Activated CD4-positive, alpha-beta T cell treated with anti-CD3 and anti-CD28 coated beads, Interleukin-2, amount 10 ng/mL, durations not matched to agents 7 days and 5 days (primary cell): ENCODE results near the gene BOLA1. TPM values are rescaled to one million over a fixed set of nuclear protein-coding genes. Genes with fewer than 3 reads are reported as not detected.
"Not testable (repeated sequence)": the region's sequence is repeated elsewhere in the genome, so short reads cannot be mapped to it uniquely, and the experiment has no call there.

Source experiments
- CTCF ChIA-PET: fragments of 350-600 bp; sonication (Branson Sonifier 250); formaldehyde crosslinking; loops from one replicate; lab custom pipeline; 2021; ENCODE audit warnings: antibody characterized with exemption; lab: Charles Lee
- POLR2A ChIA-PET: fragments of 350-600 bp; sonication (Branson Sonifier 250); formaldehyde crosslinking; loops from one replicate; lab custom pipeline; 2021; ENCODE audit warnings: antibody characterized with exemption; lab: Charles Lee
- DNase-seq: peaks from one replicate; pipeline ENCODE4 v3.0.0-alpha.2; 2020
- H3K27ac Mint-ChIP-seq: one replicate; pipeline ENCODE4 v1.8.0; 2021; ENCODE audit warnings: mild to moderate bottlenecking, moderate library complexity, mixed read lengths
- H3K27me3 Mint-ChIP-seq: one replicate; pipeline ENCODE4 v1.8.0; 2021; ENCODE audit warnings: mixed read lengths
- H3K36me3 Mint-ChIP-seq: one replicate; pipeline ENCODE4 v1.8.0; 2021; ENCODE audit warnings: low read depth, mixed read lengths
- H3K4me1 Mint-ChIP-seq: one replicate; pipeline ENCODE4 v1.8.0; 2021; ENCODE audit warnings: mixed read lengths
- H3K4me3 Mint-ChIP-seq: one replicate; pipeline ENCODE4 v1.8.0; 2021; ENCODE audit warnings: mild to moderate bottlenecking, moderate library complexity, mixed read lengths
- H3K9me3 Mint-ChIP-seq: one replicate; pipeline ENCODE4 v1.8.0; 2021; ENCODE audit warnings: mixed read lengths
- total RNA-seq, 2 experiments: library from RNA; stranded (reverse); gene quantifications; one replicate each; pipeline ENCODE4 v1.2.3, GENCODE V29; 2021

BOLA1 gene, protein sequence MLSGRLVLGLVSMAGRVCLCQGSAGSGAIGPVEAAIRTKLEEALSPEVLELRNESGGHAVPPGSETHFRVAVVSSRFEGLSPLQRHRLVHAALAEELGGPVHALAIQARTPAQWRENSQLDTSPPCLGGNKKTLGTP
- 10 to 100 TPM; 20.3 to 20.6 TPM for total RNA-seq

DNA sequence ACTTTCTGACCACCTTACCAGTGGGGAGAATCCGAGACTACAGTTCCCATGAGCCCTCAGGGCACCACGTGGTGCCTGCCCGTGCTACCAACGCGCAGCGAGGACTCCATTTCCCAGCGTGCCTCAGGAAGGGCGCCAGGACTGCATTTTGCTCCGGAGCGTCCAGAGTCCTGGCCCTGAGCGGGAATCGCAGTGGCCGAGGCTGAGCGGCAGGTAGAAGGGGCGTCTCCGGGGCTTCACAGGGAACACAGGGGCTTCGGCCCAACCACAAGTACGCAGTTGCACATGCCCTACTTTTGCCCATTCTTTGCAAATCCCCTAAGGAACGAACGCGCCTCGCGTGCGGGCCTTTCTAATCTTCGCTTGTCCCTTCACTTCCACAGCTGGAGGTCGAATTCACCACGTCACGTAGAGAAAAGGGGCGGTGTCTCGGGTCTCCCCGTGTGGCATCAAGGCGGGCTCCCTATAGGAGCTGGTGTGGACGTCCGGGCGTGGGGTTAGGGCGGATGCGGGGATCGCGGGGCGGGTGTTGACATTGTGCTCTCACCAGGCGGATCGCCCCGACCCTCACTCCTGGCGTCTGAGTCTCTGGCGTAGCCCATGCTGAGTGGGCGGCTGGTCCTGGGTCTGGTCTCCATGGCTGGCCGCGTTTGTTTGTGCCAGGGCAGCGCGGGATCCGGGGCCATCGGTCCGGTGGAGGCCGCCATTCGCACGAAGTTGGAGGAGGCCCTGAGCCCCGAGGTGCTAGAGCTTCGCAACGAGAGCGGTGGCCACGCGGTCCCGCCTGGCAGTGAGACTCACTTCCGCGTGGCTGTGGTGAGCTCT, at the start of gene BOLA1:
BOLA1 (plus strand) TSS at position 109 of the 825 bp plus-strand sequence; CDS start at position 601, 492 bp downstream.
- H3K9me3 Mint-ChIP-seq = no peaks in the 10 kb centered on the region
- ChIA-PET POLR2A (interaction anchor here (0.6 to 2.0 kb wide), 3 partner anchors 12 to 28 kb away, joined by 3 to 8 read pairs (median 3); a partner anchor contains a TSS), CTCF (interaction anchor here (0.6 to 1.1 kb wide), 2 partner anchors 16 to 514 kb away, joined by 3 read pairs; no protein-coding TSS in a partner anchor)
- peak within 1 kb of the TSS; percentile 96 for H3K27ac Mint-ChIP-seq
- peaks cover 15% of the 10 kb centered on the region for H3K36me3 Mint-ChIP-seq
- no peaks in the 10 kb centered on the region for H3K27me3 Mint-ChIP-seq
- H3K4me1 Mint-ChIP-seq = peaks cover 30% of the 10 kb centered on the region
- H3K4me3 Mint-ChIP-seq = peak within 1 kb of the TSS; percentile 87
- DNase-seq = peak; percentile 88

DNA sequence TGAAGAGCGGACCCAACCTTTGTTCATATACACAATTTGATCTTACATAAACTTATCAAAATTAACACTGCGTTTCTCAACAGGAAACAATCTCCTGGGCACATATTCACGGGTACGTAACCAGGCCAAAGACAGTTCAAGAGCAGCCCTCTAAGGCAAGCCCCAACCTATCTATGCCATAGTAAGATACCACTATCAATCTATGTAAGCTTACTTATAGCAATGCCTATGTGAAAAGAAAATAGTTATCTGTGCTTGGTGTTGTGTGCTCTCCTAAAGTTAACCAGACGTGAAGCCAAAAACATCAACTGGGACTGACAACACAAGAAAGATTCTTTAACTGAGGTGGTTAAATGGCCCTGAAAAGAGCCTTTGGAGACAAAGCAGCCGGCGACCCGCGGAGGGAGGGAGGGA, 49.4 kb upstream of the BOLA1 start:
- peak overlapping the region; percentile 89 for H3K4me3 Mint-ChIP-seq
- POLR2A ChIA-PET = interaction anchor here (2.0 to 2.6 kb wide), 2 partner anchors 35 to 37 kb away, joined by 6 to 27 read pairs; a partner anchor contains a TSS
- H3K27me3 Mint-ChIP-seq = no peaks in the 10 kb centered on the region
- H3K4me1 Mint-ChIP-seq = peaks cover 47% of the 10 kb centered on the region
- peak overlapping the region; percentile 95 for H3K27ac Mint-ChIP-seq
- H3K36me3 Mint-ChIP-seq = peaks cover 38% of the 10 kb centered on the region
- CTCF ChIA-PET = interaction anchor here (1.6 kb wide), 1 partner anchor 37 kb away, joined by 6 read pairs; a partner anchor contains a TSS
- H3K9me3 Mint-ChIP-seq = no peaks in the 10 kb centered on the region
- peak; percentile 31 for DNase-seq

DNA sequence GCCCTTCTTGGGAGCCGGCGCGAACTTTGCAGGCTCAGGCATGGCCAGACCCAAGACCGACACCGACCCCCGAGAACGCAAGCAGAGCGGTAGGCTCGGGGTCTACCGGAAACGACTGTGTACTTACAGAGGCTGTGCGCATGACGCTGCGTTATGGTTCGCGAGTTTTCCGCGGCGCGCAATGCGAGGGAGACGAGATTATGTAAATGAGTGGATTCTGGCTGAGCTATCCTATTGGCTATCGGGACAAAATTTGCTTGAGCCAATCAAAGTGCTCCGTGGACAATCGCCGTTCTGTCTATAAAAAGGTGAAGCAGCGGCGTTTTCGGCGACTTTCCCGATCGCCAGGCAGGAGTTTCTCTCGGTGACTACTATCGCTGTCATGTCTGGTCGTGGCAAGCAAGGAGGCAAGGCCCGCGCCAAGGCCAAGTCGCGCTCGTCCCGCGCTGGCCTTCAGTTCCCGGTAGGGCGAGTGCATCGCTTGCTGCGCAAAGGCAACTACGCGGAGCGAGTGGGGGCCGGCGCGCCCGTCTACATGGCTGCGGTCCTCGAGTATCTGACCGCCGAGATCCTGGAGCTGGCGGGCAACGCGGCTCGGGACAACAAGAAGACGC, 48.5 kb upstream of the BOLA1 start:
- H3K27me3 Mint-ChIP-seq, CTCF ChIA-PET, DNase-seq, H3K27ac Mint-ChIP-seq, H3K4me3 Mint-ChIP-seq, POLR2A ChIA-PET, H3K9me3 Mint-ChIP-seq: not testable (repeated sequence)
- peaks cover 38% of the 10 kb centered on the region for H3K4me1 Mint-ChIP-seq
- H3K36me3 Mint-ChIP-seq = peaks cover 29% of the 10 kb centered on the region

DNA sequence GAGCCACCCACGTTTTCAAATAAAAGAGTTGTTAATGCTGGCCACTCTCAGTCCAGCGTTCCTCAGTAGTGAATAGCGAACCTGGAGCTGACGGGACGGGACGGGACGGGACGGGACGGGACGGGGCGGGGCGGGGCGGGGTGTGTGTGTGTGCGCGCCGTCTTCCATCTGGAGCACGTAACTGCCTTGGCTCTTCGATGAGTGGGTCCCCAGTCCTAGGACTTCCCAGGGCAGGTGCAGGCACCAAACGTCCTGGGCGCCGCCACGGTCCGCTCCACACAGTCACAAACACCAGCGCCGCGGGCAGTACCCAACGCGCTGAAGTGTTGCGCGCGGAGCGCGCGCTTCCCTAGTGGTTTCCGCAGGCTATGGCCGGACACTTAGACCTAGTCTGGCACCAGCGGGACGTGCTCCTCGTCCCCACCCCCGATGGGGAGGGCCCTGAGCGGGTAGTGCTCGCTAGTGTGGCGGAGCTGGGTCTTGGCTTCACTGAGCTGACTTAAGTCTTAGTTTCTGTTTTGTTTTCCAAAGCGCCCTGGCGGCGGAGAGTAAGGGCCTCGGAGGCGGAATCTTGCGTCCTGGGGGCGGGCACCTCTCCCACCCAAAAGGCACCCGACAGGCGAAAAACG, 47.7 kb upstream of the BOLA1 start:
- POLR2A ChIA-PET = not testable (repeated sequence)
- peaks cover 22% of the 10 kb centered on the region for H3K36me3 Mint-ChIP-seq

DNA sequence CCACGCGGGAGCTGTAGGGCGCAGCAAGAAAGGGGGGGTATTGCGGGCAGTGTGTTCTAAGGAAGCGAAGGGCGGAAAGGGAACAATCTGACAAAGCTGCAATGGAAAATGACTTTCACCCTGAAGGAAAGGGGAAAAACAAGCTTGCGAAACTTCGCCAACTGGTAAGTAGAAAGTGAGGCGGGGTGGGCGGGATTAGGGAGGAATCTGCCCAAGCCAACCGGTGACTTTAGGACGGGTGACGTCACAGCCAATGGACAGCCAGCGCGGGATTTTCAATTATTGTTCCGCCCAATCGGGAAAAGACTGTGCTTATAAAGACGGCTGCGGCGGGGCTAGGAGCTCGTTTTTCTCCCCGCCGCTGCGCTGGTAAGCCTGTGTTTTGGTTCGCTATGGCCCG, 47.1 kb upstream of the BOLA1 start:
- peaks cover 25% of the 10 kb centered on the region for H3K4me1 Mint-ChIP-seq
- H3K4me3 Mint-ChIP-seq, H3K9me3 Mint-ChIP-seq, DNase-seq, POLR2A ChIA-PET, CTCF ChIA-PET, H3K27me3 Mint-ChIP-seq, H3K27ac Mint-ChIP-seq: not testable (repeated sequence)
- H3K36me3 Mint-ChIP-seq = peaks cover 17% of the 10 kb centered on the region

More for the DNA sequence above, 47.7 kb upstream of the BOLA1 start:
- H3K4me3 Mint-ChIP-seq, DNase-seq, H3K27ac Mint-ChIP-seq, H3K9me3 Mint-ChIP-seq, H3K27me3 Mint-ChIP-seq, CTCF ChIA-PET: not testable (repeated sequence)
- H3K4me1 Mint-ChIP-seq = peaks cover 31% of the 10 kb centered on the region

DNA sequence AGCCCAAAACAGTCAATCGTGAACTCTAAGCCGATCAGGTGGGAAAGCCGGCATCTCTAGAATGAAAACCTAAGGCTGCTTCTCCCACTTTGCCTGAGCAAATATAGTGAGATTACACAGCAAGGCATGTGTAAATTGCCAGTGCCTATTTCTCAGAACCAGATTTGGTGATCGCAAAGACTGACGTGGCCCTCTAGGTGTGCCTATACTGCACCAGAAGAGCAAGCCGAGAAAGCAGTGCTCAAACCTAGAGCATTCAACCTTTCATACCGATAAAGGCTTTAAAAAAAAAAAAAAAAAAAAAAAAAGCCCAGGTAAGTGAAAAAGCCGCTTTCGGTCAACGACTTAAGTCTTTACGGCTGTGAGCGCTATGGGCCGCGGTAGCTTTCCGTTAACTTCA, 39.1 kb upstream of the BOLA1 start:
- H3K27ac Mint-ChIP-seq, H3K9me3 Mint-ChIP-seq, H3K36me3 Mint-ChIP-seq, POLR2A ChIA-PET, DNase-seq, H3K4me3 Mint-ChIP-seq, H3K4me1 Mint-ChIP-seq, H3K27me3 Mint-ChIP-seq, CTCF ChIA-PET: not testable (repeated sequence)

DNA sequence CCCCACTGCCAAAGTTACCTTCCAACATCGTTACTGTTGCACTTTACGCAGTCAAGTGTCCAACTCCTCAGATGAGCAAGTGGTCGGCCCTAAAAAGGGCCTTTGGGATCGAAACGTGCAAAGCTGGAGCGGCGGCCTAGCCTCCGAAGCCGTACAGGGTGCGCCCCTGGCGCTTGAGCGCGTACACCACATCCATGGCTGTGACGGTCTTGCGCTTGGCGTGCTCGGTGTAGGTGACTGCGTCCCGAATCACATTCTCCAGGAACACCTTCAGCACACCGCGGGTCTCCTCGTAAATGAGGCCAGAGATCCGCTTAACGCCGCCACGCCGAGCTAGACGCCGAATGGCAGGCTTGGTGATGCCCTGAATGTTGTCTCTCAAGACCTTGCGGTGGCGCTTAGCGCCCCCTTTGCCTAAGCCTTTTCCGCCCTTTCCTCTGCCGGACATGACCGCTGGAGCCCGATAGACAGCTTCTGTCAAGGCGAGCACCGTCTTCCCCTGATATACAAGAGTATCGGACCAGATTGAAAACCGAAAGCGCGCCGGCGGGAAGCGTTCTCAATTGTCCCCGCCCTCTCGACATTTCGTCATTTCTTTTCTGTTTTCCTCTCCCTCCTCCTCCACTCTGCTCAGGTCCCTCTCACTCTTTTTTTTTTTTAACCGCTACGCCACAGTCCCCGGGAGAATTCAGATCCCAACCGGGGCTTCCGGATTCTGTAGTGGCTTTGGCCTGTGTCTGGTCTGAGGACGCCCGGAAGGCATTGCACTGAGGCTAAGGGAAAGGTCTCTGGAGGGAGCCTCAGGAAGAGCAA, 38.5 kb upstream of the BOLA1 start:
- POLR2A ChIA-PET, CTCF ChIA-PET, DNase-seq, H3K4me1 Mint-ChIP-seq, H3K27me3 Mint-ChIP-seq, H3K36me3 Mint-ChIP-seq, H3K9me3 Mint-ChIP-seq, H3K4me3 Mint-ChIP-seq, H3K27ac Mint-ChIP-seq: not testable (repeated sequence)

DNA sequence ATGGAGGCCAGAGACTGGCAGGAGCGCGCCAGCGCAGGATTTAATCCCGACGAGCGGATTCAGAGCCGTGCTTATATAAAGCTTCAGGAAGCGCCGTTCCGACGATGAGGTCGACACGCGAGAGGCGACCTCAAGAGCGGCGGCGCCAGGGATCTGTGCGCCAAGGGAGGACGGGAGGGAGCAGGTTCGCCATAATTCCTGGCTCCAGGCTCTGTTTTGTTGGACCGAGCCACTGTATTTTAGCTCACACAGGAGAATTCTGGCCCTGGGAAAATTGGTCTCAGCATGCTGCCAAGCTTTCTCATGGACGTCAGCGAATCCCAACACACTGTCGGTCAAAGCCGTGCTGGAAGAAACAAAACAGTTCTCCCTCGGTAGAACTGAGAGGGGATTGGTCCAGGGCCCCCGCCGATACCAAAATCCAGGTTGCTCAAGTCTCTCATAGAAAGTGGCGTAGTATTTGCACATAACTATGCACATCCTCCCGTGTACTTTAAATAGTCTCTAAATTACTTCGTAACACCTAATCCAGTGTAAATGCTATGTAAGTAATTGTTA, 37.8 kb upstream of the BOLA1 start:
- CTCF ChIA-PET, H3K27ac Mint-ChIP-seq, H3K9me3 Mint-ChIP-seq, POLR2A ChIA-PET, H3K4me3 Mint-ChIP-seq, DNase-seq, H3K36me3 Mint-ChIP-seq, H3K4me1 Mint-ChIP-seq, H3K27me3 Mint-ChIP-seq: not testable (repeated sequence)

DNA sequence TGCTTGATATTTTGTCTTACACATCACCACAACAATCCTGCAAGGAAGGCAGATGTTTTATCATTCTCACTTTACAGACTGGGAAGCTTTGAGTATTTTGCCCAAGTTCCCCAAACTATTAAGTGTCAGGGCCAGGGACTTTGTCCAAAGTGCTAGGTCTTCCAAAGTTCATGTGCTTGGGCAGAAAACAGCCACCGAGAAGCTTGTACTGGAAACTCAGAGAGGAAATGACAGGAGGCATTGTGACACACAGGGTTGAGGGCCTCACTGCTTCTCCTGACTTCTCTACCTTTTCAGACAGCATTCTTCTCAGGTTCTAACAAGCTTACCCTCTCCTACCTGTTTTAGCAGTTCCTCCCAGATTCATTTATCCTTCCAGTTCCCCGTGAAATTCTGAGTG, 32.5 kb upstream of the BOLA1 start:
- H3K27ac Mint-ChIP-seq, DNase-seq, H3K4me3 Mint-ChIP-seq, H3K4me1 Mint-ChIP-seq, H3K9me3 Mint-ChIP-seq, CTCF ChIA-PET, H3K27me3 Mint-ChIP-seq, H3K36me3 Mint-ChIP-seq, POLR2A ChIA-PET: not testable (repeated sequence)

DNA sequence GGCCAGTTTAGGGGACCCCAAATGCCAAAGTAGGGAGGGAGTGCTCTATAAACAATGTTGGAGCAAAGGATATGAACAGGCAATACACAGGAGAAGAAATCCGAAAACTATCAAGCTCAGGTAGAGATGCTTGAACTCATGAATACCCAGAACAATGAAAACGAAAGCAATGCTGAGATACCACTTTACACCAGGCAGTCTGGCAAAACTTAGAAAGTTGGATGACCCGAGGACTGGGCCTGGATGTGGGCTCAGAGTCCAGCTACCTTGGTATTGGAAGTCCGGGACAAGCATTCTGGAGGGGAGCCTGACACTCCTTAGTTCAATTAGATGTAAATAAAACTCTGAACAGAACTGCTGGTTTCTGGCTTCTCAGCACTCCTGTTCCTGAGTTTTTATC, 26.3 kb upstream of the BOLA1 start:
- DNase-seq, H3K4me1 Mint-ChIP-seq, H3K27me3 Mint-ChIP-seq, H3K27ac Mint-ChIP-seq, H3K9me3 Mint-ChIP-seq, H3K4me3 Mint-ChIP-seq, CTCF ChIA-PET, H3K36me3 Mint-ChIP-seq, POLR2A ChIA-PET: not testable (repeated sequence)

DNA sequence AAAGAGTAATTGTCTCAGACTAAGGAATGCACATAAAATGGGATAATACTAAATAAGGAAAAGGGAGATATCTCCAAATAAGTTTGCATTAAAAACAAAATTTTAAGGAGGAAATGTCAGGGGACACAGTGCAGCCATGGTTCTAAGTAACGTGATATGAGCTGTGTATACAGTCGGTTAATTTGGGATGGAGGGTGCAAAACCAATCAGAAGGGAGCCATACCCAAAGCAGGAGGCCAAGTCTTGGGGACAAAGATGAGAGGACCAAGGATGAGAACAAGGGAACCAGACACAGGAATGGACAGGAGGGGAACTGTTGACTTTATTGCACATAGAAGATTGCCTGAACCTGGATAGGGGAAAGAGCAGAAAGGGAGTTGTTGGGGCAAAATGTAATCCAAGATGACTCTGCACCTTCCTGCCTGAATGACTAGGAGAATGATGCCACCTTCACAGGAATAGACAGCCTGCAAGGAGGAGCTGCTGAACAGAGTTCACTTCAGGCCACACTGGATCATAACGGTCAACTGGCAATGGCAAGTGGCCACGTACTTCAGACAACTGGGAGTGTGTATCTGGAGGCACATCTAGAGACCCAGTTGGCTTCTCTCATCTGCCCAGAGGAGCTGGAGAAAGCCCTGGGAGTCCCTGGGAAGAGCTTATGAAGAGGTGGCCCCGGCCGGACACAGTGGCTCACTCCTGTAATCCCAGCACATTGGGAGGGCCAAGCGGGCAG, 22.0 kb upstream of the BOLA1 start:
- ChIA-PET CTCF (interaction anchor here (0.9 to 1.2 kb wide), 2 partner anchors 9 to 10 kb away, joined by 4 to 6 read pairs; a partner anchor contains a TSS), POLR2A (no interaction called here)
- H3K27me3 Mint-ChIP-seq = no peaks in the 10 kb centered on the region
- no peak overlapping the region for H3K4me3 Mint-ChIP-seq
- peak overlapping the region; percentile 41 for H3K27ac Mint-ChIP-seq
- H3K9me3 Mint-ChIP-seq = peaks cover 4% of the 10 kb centered on the region
- no peak for DNase-seq
- H3K4me1 Mint-ChIP-seq = peaks cover 33% of the 10 kb centered on the region
- H3K36me3 Mint-ChIP-seq = no peaks in the 10 kb centered on the region
